Activated naive CD4-positive, alpha-beta T cell treated with anti-CD3 and anti-CD28 coated beads, Interleukin-2, amount 50 U/mL, for 16 hours (primary cell): ENCODE results near the gene DSCAML1.

Source experiments
- DNase-seq: peaks from one replicate; pipeline ENCODE4 v3.0.0-alpha.2; 2020

Gene DSCAML1

GRCh38 chr11:117538263-117539135 lies 258.5 kb downstream of the DSCAML1 start:
- no peak for DNase-seq

- no peak for DNase-seq
These were observed 261.1 kb downstream of the DSCAML1 start for GRCh38 chr11:117535850-117536411.

- no peak for DNase-seq
These were observed 261.7 kb downstream of the DSCAML1 start for GRCh38 chr11:117535201-117535849.

GRCh38 chr11:117532568-117532967 lies 264.4 kb downstream of the DSCAML1 start:
- DNase-seq, result no peak

GRCh38 chr11:117529816-117530215 lies 267.2 kb downstream of the DSCAML1 start:
- no peak for DNase-seq

- no peak for DNase-seq
These were observed 268.8 kb downstream of the DSCAML1 start for GRCh38 chr11:117528097-117528721.

- no peak for DNase-seq
These were observed 269.7 kb downstream of the DSCAML1 start for GRCh38 chr11:117527271-117527670.

- no peak for DNase-seq
These were observed 271.0 kb downstream of the DSCAML1 start for GRCh38 chr11:117525866-117526542.

- no peak for DNase-seq
These were observed 272.4 kb downstream of the DSCAML1 start for GRCh38 chr11:117524468-117525183.

- DNase-seq, result no peak
These were observed 273.3 kb downstream of the DSCAML1 start for GRCh38 chr11:117523680-117524079.

GRCh38 chr11:117521974-117522373 lies 275.0 kb downstream of the DSCAML1 start:
- DNase-seq, result no peak

- no peak for DNase-seq
These were observed 276.1 kb downstream of the DSCAML1 start for GRCh38 chr11:117520966-117521365.

GRCh38 chr11:117520201-117520600 lies 276.8 kb downstream of the DSCAML1 start:
- DNase-seq, result no peak

GRCh38 chr11:117519590-117519989 lies 277.4 kb downstream of the DSCAML1 start:
- no peak for DNase-seq

- DNase-seq, result no peak
These were observed 277.8 kb downstream of the DSCAML1 start for GRCh38 chr11:117519170-117519569.

GRCh38 chr11:117518455-117518854 lies 278.6 kb downstream of the DSCAML1 start:
- DNase-seq, result no peak

- no peak for DNase-seq
These were observed 279.9 kb downstream of the DSCAML1 start for GRCh38 chr11:117517097-117517496.

- no peak for DNase-seq
These were observed 280.9 kb downstream of the DSCAML1 start for GRCh38 chr11:117515892-117516787.

GRCh38 chr11:117514256-117514655 lies 282.8 kb downstream of the DSCAML1 start:
- no peak for DNase-seq

- DNase-seq, result no peak
These were observed 283.4 kb downstream of the DSCAML1 start for GRCh38 chr11:117513666-117514065.

GRCh38 chr11:117511931-117512539 lies 285.0 kb downstream of the DSCAML1 start:
- no peak for DNase-seq
